K562 (cell line): ENCODE results near the gene SLC9A7.

Source experiments
- BCOR ChIP-seq: fragments of 450-650 bp; IDR thresholded peaks from 2 replicates; pipeline ENCODE4 v1.6.1; 2016
- NR1H2 ChIP-seq: sonication (generic); formaldehyde crosslinking; IDR thresholded peaks from 2 replicates; pipeline ENCODE4 v1.4.0; 2020; ENCODE audit warnings: mild to moderate bottlenecking, missing genetic modification reagents
- RBM39 ChIP-seq: fragments of 200-400 bp; formaldehyde crosslinking; optimal IDR thresholded peaks from 2 replicates; pipeline ENCODE3; 2018; ENCODE audit warnings: low read depth, low read length
- SIN3A ChIP-seq, 2 experiments: fragments of 150-350 bp in 1 of 2; IDR thresholded peaks; 2 replicates each; pipeline ENCODE4 v1.6.1; 2011 to 2016; ENCODE audit warnings: borderline replicate concordance in 2 of 2, low read depth in 2 of 2, low read length in 2 of 2, mild to moderate bottlenecking in 2 of 2, moderate library complexity in 2 of 2; ENCODE audit not compliant: control insufficient read depth in 1 of 2
- SRSF3 ChIP-seq: fragments of 200-400 bp; formaldehyde crosslinking; IDR thresholded peaks from 2 replicates; pipeline ENCODE4 v1.6.1; 2016; ENCODE audit warnings: mild to moderate bottlenecking, low read length, moderate library complexity; ENCODE audit not compliant: insufficient read depth
- TGIF2 ChIP-seq: sonication (generic); formaldehyde crosslinking; IDR thresholded peaks from 2 replicates; pipeline ENCODE4 v1.8.1; 2022; ENCODE audit warnings: mild to moderate bottlenecking, missing genetic modification reagents, moderate library complexity
- TF ChIP-seq, protein P1 (sequence below): fragments of 250-450 bp; sonication (Bioruptor Pico); IDR thresholded peaks from 2 replicates; pipeline ENCODE4 v1.4.0; 2020; ENCODE audit warnings: mild to moderate bottlenecking, moderate library complexity

DNA sequence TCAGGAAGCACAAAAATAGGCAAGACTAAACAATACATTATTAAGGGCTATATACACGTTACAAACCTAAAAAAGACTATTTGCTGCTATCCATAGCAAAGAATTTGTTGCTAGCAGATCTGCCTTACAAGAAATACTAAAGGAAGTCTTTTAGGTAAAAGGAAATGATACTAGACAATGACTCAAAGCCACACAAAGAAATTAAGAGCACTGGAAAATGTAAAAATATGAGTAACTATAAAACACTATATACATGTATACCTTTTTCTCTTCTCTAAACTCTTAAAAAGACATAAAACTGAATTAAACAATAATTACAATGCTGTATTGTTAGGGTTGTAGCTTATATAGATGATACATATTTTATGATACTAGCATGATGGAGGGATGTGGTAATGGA, 25.7 kb downstream of the SLC9A7 start:
- TF ChIP-seq BCOR = no peak
- TF ChIP-seq SRSF3 = no peak
- no peak for TF ChIP-seq TGIF2 (CRISPR knock-in tag)
- TF ChIP-seq SIN3A (IDR thresholded peaks at IDR 0.05; ENCODE audit: borderline replicate concordance in 2 of 2, control insufficient read depth in 1 of 2, low read depth in 2 of 2, low read length in 2 of 2) = no peak
- TF ChIP-seq, protein P1, sequence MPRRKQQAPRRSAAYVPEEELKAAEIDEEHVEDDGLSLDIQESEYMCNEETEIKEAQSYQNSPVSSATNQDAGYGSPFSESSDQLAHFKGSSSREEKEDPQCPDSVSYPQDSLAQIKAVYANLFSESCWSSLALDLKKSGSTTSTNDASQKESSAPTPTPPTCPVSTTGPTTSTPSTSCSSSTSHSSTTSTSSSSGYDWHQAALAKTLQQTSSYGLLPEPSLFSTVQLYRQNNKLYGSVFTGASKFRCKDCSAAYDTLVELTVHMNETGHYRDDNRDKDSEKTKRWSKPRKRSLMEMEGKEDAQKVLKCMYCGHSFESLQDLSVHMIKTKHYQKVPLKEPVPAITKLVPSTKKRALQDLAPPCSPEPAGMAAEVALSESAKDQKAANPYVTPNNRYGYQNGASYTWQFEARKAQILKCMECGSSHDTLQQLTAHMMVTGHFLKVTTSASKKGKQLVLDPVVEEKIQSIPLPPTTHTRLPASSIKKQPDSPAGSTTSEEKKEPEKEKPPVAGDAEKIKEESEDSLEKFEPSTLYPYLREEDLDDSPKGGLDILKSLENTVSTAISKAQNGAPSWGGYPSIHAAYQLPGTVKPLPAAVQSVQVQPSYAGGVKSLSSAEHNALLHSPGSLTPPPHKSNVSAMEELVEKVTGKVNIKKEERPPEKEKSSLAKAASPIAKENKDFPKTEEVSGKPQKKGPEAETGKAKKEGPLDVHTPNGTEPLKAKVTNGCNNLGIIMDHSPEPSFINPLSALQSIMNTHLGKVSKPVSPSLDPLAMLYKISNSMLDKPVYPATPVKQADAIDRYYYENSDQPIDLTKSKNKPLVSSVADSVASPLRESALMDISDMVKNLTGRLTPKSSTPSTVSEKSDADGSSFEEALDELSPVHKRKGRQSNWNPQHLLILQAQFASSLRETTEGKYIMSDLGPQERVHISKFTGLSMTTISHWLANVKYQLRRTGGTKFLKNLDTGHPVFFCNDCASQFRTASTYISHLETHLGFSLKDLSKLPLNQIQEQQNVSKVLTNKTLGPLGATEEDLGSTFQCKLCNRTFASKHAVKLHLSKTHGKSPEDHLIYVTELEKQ = no peak
- no peak for TF ChIP-seq RBM39
- TF ChIP-seq NR1H2 (CRISPR knock-in tag) = no peak
